ENCODE data around the gene CRYBG2.
"Not testable (repeated sequence)": the region's sequence is repeated elsewhere in the genome, so short reads cannot be mapped to it uniquely, and the experiment has no call there.

Gene CRYBG2

DNA sequence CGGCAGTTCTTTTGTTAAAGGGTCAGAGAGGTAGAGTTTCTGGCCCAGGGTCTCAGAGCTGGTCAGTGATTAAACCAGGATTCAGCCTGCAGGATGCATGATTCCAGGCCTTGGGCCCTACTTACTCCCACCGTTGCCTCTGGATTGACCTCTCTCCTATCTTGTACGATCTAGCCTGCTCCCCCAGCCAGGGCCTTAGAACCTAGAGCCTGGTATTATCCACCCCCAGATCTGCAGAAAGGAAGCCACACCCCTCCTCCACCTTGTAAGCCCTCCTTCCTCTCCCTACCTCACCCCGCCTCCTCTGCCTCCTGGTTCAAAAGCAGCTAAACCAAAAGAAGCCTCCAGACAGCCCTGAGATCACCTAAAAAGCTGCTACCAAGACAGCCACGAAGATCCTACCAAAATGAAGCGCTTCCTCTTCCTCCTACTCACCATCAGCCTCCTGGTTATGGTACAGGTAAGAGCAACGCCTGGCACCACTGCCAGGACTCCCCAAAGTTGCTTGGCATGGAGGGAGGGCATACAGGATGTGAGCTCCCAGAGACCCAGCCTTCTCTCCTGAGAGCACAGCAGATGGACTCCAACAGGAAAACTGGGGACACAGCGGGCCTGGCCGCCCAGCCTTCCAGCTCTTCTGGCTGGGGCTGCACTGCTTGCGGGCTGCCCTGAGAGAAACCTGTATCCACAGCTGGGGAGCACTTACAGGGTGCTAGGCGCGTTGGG is 36.2 kb downstream of the CRYBG2 start, which contains the start of gene CD52:
Gene CD52, plus strand, starts transcription at position 347 of the 726 bp plus-strand sequence. Its CDS starts 60 bp downstream, at position 407.
- DNase-seq (ENCODE audit: low spot score) = no peak

DNA sequence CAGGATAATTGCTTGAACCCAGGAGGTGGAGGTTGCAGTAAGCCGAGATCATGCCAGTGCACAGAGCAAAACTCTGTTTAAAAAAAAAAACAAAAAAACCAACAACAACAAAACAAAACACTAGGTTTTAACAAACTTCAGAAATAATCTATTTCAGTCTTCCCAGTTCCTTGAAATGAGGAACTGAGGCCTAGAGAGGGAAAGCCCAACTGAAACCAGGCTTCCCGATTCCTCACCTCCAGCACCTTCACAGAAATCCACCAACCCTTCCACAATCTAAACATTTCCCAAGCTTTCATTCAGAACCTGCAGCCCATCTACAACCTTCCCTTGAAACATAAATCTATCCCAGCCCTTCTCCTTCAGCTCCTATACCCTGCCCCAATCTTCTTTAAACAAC is 36.8 kb downstream of the CRYBG2 start:
- no peak for DNase-seq (ENCODE audit: low spot score)

DNA sequence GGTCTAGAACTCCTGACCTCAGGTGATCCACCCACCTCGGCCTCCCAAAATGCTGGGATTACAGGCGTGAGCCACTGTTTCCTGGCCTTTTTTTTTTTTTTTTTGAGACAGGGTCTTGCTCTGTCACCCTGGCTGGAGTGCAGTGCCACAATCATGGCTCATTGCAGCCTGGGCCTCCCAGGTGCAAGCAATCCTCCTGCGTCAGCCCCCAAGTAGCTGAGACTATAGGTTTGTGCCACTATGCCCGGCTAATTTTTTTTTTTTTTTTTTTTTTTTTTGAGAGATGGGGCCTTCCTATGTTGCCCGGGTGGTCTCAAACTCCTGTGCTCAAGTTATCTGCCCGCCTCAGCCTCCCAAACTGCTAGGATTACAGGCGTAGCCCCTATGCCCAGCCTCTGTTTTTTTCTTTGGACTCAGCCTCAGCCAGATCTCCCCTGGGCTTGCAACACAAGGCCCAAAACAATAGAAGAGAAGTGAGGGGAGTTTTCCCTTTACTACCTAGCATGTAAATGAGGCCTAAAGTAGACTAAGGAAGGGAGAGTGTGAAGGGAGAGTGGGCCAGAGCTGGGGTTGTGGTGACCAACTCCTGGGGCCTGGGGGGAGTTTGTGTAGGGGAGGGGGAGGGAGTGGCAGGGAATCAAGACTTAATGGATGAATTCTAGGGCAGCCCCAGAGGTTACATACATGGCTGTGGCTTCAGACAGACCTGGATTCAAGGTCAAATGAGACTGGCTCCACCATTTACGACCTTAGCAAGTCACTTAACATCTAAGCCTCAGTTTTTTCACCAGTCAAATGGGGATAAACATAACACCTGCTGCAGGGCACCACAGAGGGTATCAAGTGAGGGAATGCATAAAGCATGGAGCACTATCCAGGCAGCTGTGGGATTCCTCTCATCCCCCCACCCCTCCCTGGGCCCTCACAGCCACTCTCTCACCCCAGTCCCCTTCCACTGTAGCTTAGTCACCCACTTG is 37.8 kb downstream of the CRYBG2 start:
- DNase-seq (ENCODE audit: low spot score) = no peak

DNA sequence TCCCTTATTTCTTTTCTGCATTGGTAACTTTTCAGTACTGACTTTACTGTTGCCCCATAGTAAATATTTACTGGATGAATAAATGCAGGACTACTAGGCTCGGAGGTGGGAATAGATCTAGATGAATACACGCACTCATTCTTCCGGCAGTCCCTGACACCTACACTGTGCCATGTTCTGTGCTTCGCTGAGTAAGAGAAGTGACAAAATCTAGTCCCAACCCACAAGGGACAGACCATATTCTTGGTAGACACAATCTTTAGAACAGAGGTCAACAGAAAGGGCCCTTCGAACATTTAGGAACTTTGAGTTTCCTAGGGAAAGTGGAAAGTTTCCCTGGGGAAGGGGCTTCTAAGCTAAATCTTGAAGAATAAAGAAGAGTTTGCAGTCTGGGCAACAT is 39.4 kb downstream of the CRYBG2 start:
- no peak for DNase-seq (ENCODE audit: low spot score)

DNA sequence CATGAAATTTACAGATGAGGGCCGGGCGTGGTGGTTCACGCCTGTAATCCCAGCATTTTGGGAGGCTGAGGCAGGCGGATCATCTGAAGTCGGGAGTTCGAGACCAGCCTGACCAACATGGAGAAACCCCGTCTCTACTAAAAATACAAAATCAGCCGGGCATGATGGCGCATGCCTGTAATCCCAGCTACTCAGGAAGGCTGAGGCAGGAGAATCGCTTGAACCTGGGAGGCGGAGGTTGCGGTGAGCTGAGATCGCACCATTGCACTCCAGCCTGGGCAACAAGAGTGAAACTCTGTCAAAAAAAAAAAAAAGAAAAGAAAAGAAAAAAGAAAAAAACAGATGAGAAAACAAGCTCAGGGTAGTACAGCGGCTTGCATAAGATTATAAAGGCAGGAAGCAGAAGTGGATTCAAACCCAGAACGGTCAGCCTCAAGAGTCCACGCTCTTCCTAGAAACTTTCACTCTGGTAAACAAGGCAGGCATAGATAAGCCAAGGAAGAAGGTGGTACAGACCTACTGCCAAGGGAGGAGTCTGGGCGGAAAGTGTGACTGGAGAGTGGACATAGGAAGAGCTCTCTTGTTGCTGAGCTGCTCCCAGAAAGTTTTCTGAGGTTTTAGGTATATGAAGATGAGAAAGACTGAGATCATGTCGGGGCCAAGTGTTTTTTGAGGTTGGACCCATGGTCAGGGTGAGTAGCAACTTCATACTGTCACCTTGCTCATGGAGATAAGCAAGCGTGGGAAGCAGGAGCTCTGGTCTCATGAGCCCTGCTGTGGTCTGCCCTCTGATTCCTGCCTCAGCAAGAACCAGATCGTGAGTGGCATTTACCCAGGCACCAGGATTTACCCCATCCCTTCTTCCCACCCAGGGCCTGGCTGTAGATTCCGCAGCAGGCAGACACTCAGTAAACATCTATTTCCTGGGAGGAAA is 45.7 kb downstream of the CRYBG2 start:
- DNase-seq (ENCODE audit: low spot score) = not testable (repeated sequence)

DNA sequence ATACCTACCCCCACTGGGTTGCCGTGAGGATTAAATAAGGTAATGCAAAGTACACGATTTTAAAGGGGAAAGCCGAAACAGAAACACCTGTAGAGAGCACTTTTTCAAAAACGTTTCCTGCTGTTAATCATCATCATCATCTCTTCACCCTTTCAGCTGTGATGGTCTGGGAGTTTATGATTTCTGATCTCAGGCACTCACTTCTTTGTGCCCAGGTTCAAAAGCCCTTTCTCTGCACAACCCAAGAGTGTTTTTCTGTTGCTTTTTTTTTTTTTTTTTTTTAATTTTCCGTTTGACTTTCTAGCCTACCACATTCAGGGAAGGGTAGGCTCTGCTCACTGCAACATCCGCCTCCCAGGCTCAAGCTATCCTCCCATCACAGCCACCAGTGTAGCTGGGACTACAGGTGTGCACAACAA is 46.6 kb downstream of the CRYBG2 start:
- no peak for DNase-seq (ENCODE audit: low spot score)

DNA sequence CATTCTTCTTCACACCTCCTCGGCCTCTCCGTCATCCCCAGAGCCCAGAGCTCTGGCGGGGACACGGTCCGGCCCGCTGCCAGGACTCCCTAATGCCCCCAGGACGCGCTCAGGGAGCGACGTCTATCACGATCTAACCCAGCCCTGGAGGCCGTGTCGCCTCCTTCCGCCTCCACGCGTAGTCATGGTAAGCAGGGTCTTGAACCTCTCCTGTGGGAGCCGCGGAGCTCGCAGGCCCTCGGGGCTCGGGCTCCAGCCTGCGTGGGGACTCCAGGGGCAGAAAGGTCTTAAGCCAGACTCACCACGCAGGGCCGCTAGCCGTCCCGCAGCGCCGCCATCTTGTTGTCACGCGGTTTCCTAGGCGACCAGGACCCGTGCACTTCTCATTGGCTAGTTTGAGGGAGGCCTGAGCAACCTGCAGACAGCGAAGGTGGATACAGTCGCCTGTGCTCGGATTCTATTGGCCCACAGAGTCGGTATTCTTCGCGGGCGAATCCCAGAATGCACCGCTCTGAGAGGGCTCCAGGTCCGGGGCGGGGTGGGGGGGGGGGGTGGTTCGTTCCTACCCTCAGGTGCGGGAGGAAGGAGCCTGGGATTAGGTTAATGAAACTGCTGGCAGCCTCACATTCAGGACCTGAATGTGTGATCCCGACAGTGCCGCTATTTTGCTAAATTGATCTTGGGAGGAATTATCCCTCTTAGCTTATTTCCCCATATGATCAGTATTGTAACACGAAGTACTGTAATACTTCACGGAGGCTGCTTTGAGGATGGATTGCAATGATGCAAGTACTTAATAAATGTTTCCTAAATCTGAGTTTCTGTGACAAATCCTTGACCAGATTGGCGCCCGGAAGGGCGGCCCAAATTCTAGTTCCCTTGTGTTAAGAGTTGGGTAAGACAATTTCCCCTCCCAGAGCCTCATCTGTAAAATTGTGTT is 47.4 kb downstream of the CRYBG2 start, which contains the start of gene UBXN11:
Gene UBXN11, minus strand, starts transcription at position 347 of the 940 bp plus-strand sequence. CDS start 3,753 bp downstream, outside the sequence.
- DNase-seq (ENCODE audit: low spot score) = peak; percentile 69

DNA sequence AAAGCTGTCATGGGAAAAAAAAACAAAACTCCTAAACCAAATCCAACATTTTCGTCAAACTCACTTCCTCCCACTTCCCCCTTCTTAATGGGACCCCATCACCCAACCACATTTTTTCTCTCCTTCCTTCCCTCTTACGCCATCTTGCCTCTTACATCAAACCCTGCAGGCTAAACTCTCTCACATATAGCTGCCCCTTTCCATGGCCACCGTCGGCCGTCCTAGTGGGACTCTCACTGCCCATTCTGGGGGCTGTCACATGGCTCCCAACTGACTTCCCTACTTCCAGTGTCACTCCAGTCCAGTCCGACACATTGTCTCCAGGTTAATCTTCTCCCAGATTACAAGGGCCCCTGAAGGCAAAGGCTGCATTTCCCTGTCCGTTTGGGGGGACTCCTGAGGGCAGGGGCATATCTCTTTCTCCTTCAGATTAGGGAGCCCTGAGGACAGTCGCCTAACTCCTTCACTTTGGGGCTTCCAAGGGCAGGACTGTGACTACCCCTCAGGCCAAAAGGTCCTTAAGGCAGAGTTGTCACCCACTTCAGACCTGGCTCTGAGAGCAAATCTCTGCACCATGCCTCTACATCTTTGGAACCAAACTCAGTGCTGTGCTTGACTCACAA is 48.2 kb downstream of the CRYBG2 start:
- no peak for DNase-seq (ENCODE audit: low spot score)

DNA sequence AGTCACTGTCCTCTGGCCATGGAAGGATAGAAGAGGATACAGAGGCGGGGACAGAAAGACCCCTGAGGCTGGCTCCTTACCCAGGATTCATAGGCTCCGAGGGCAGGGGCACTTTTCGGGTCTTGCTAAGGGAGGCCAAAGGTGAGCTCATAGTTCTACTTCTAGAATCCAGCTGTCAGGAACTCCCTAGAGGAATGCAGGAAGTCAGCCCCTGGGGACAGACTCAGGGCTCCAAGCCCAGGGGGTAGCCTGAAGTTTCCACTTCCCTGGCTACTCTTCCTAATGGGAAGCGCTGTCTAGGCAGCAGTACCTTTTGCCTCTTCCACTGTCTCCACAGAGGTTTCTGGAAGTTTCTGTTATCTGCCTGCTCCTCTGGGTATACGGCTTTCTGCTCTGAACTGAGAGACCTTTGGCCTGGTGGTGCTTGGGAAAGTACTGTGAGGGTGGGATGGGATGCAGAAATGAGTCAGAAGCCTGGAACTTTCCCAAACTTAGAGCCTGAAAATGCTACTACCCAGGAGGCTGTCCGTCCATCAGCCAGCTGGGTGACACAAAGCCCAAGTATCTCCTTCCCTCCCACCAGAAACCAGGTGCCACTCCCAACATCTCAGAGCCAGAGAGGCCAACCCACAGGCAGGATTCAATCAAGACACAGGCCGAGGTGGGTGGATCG is 51.1 kb downstream of the CRYBG2 start:
- no peak for DNase-seq (ENCODE audit: low spot score)

DNA sequence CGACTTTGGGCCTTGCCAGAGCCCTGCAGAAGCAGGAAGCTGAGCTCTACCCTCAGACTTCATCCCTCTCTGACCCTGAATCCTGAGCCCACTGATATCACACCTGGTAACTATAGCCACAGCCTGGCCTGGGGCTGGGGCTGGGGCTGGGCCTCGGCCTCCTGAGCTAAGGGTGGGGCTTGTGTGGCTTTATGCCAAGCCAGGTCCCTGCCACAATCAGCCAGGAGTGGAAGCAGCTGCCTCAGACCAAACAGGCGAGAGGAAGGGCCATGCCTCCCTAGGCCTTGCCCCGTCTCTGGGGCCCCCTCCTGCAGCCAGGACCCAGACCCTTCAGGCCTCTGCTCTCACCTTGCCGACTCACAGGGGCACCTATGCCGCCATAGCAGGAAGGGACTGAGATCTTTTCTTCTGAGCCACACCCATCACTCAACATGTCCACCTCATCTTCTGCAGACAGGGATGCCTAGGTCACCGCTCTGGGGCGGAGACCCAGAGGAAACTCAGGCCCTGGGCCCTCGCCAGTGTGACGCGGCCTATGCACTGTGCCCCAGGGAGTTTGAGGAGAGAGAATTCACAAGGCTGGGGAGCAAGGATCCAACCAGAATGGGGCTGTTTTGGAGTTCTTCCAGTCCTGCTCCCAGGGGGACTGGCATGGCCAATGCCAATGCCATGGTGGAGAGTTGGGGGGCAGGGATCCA is 53.2 kb downstream of the CRYBG2 start:
- DNase-seq (ENCODE audit: low spot score) = no peak

DNA sequence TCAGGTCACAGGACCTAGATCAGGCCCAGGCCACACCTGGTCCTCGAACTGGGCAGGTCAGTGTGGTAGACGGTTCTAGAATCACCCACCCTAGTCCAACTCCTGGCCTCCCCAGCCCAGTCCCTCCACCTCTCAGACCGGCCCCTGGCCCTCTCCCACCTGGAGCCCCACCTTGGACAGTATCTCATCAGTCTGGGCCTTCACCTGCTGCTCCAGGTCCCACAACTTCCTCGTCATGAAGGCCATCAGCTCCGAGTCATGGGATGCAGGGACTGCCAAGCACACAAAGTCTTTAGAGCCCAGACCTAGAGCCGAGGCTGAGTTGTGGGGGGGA is 56.2 kb downstream of the CRYBG2 start:
- DNase-seq (ENCODE audit: low spot score) = no peak

DNA sequence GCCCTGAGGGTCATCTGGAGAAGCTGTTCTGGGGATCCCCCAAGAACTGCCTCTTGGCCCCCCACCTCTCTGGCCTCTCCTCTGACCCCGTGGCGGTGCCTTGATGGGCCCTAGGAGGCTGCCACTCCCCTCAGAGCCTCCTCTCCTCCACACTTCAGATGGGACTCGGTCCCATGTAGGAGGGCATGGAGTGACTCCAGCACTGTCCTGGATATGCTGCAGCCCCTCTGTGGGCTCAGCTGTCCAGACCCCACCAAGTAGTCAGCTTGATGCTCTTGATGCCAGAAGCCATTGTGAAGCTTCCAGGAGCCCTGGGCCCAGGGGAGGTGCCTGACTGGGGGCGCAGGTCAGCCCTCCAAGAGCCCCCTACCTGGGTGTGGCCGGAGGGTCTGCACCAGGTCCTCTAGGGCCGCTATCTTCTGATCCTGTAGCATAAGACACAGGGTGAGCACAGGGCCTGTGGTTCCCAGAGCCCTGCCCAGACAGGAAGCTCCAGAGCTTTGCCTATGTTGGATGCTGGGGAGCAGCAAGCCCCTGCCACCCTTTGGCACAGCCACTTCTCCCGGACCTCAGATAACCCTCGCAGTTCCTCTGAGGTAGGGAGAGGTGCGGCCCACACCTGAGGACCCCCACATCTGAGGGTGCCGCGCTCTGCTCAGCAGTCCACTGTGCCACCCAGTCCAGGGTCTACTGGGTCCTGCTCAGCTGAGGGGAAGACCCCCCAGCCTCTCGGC is 56.7 kb downstream of the CRYBG2 start:
- DNase-seq (ENCODE audit: low spot score) = no peak

DNA sequence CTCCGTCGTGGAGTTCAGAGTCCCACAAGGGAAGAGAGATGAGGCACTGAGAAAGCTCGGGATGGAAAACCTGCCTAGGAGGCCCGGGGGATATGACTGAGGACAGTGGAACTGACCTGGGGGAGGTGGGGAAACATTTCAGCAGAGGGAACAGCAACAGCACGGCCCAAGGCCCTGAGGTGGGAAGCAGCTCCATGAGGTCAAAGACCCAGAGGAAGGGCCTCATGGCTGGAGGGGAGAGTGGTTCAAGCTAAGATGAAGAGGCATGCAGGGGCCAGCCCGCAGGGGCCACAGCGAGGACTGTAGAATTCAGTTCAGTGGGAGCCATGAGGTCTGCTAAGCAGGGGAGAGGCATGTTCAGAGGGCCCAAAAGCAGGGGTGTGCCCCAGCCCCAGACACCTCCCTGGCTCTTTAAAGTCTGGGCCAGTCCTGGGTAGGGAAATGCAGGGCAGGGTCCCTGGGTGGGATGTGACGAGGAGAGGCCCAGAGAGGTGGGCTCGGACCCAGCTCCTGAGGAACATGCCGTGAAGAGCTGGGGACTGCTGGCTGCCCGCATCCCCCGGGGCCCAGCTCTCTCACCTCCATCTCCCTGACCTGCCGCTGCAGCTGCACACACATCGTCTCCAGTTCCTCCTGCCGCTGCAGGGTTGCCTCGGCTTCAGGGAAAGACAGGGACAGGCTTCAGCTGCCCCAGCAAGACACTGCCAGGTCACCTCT is 57.4 kb downstream of the CRYBG2 start:
- no peak for DNase-seq (ENCODE audit: low spot score)

DNA sequence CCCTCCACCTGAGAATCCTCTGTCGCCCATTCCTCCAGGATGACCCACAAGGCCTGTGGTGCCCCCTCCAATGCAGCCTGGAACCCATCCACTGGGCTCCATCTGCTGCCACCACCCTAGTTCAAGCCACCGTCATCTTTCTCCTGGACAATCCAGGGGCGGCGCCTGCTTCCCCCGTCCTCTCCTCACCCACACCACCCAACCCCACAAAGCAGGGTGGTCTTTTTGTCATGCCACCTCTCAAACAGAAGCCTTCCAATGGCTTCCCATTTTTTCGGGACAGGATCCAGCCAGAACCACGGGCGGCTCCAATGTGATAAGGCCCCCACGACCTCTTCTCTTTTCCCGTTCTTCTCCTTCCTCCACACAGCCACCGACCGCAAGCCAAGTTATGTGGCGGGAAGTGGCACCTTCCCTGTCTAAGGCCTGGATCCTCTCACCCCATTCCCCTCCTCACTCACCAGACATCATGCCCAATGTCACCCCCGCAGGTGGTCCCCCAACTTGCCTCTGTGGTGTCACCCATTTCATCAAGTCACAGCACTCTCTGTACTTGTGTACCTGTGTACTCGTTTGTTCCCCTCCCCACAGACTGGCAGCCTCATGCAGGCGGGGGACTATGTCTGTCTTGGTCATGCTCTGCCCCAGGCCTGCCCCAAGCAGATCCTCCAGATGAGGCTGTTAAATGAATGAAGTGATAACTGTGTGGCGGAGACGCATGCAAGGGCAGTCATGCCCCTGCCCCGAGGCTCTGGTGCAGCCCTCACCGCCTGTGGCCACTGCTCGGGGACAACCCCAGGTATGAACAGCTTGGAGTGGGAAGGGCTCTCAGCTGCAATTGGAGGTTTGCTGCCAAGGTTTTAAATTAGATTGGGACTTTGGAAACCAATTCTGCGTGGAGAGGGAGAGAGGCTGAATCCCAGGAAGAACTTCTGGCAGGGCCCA is 58.5 kb downstream of the CRYBG2 start:
- DNase-seq (ENCODE audit: low spot score) = no peak

DNA sequence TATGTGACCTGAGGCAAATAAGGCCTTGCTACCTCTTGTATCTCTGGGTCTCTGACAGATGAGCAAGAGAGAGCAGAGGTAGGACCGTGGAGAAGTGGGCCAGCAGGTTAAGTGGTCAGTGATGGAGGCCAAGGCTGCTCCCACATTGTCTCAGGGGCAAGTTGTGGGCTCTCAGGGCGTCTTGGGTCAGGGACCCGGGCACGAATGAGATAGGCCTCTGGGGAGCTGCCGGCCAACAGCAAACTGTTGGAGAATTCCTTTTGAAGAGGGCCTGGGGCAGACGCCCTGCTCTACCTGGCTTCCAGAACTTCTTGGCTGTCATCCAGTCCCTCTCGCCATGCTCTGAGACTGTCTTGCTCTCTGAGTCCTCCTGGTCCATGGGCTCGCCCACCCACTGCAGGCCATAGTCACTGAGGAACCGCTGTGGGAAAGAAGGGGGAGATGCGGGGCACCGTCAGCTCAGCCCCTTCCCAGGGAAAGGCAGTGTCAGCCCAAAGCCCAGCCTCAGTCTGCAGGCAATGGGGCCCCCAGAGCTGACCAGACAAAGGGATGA is 59.9 kb downstream of the CRYBG2 start:
- DNase-seq (ENCODE audit: low spot score) = no peak

DNA sequence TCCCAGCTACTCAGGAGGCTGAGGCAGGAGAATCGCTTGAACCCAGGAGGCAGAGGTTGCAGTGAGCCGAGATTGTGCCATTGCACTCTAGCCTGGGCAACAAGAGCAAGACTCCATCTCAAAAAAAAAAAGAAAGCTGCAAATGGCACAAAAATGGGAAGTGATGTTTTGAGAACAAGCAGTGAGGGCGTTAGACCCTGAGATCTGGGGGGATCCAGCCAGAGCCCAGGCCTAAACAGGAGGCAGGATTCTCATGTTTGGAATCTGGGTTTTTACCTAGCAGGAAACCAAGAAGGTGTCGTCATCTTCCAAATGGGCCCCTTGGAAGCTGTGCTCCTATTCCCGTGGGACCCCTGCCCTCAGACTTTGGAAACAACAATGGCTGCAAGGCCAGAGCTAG is 61.2 kb downstream of the CRYBG2 start:
- DNase-seq (ENCODE audit: low spot score) = not testable (repeated sequence)

Data from pons (tissue), 1 donor.